HG03095 (cell line): ENCODE data around the gene FAM72C.
A peak's percentile ranks its signal among the peaks of the same experiment; 100 is the strongest.
"Not testable (repeated sequence)": the region's sequence is repeated elsewhere in the genome, so short reads cannot be mapped to it uniquely, and the experiment has no call there.

Experiments
- ATAC-seq: cut with Tn5 transposase; IDR thresholded peaks from one replicate; pipeline ENCODE4 v1.9.1; 2021; ENCODE audit warnings: moderate library complexity; ENCODE audit not compliant: unreplicated experiment

The FAM72C gene

GRCh38 chr1:143971924-143972700 is at the start of gene FAM72C:
TSS of gene FAM72C (minus strand) at chr1:143971986. CDS start at chr1:143971141, 845 bp downstream.
- peak; percentile 79 for ATAC-seq

- ATAC-seq = peak; percentile 87
Measured at GRCh38 chr1:144020001-144020738, 48.4 kb upstream of the FAM72C start.

GRCh38 chr1:144019101-144019500 is 47.3 kb upstream of the FAM72C start:
- ATAC-seq = not testable (repeated sequence)

GRCh38 chr1:144015180-144015966 is 43.6 kb upstream of the FAM72C start:
- not testable (repeated sequence) for ATAC-seq

- not testable (repeated sequence) for ATAC-seq
Measured at GRCh38 chr1:144014528-144014927, 42.7 kb upstream of the FAM72C start.

- ATAC-seq = not testable (repeated sequence)
Measured at GRCh38 chr1:144014121-144014520, 42.3 kb upstream of the FAM72C start.

- ATAC-seq = peak; percentile 98
Measured at GRCh38 chr1:144012168-144012733, 40.5 kb upstream of the FAM72C start.

GRCh38 chr1:144009410-144009809 is 37.6 kb upstream of the FAM72C start:
- ATAC-seq = peak; percentile 42

- ATAC-seq = not testable (repeated sequence)
Measured at GRCh38 chr1:144004259-144004658, 32.5 kb upstream of the FAM72C start.

GRCh38 chr1:144003306-144004029 is 31.7 kb upstream of the FAM72C start:
- ATAC-seq = not testable (repeated sequence)

- peak; percentile 63 for ATAC-seq
Measured at GRCh38 chr1:144002141-144002881, 30.5 kb upstream of the FAM72C start.

GRCh38 chr1:144001077-144001476 is 29.3 kb upstream of the FAM72C start:
- ATAC-seq = not testable (repeated sequence)

- not testable (repeated sequence) for ATAC-seq
Measured at GRCh38 chr1:143996020-143996419, 24.2 kb upstream of the FAM72C start.

- not testable (repeated sequence) for ATAC-seq
Measured at GRCh38 chr1:143993301-143993907, 21.6 kb upstream of the FAM72C start.

- not testable (repeated sequence) for ATAC-seq
Measured at GRCh38 chr1:143990699-143991098, 18.9 kb upstream of the FAM72C start.

GRCh38 chr1:143989719-143990118 is 17.9 kb upstream of the FAM72C start:
- ATAC-seq = not testable (repeated sequence)

GRCh38 chr1:143989427-143989712 is 17.6 kb upstream of the FAM72C start:
- not testable (repeated sequence) for ATAC-seq

- not testable (repeated sequence) for ATAC-seq
Measured at GRCh38 chr1:143988602-143989426, 17.0 kb upstream of the FAM72C start.
